GM12878 (cell line): ENCODE data around the gene ANTXR2. TPM values are rescaled to one million over a fixed set of nuclear protein-coding genes. Genes with fewer than 3 reads are reported as not detected.

ENCODE experiments used
- ATAC-seq: fragments of 200-7000 bp; cut with Tn5 transposase; 3 replicates; pipeline ENCODE4 v1.9.1; 2020; ENCODE audit warnings: mild to moderate bottlenecking, moderate library complexity
- BruUV-seq: library from RNA; stranded (reverse); fragments of 400-500 nt; replicated peaks from 2 replicates; lab custom pipeline; 2021; lab: Mats Ljungman, UMichigan
- CTCF ChIA-PET: fragments of 300-600 bp; sonication (Branson Sonifier 250); formaldehyde crosslinking; extraction: SDS; loops from one replicate; lab custom pipeline; 2021; ENCODE audit warnings: inconsistent platforms; lab: Yijun Ruan, JAX
- POLR2A ChIA-PET: fragments of 350-600 bp; formaldehyde crosslinking; extraction: SDS; loops from one replicate; lab custom pipeline; 2021; ENCODE audit warnings: inconsistent platforms; lab: Charles Lee
- RAD21 ChIA-PET: fragments of 300-600 bp; sonication (Branson Sonifier 250); formaldehyde crosslinking; loops from one replicate; lab custom pipeline; 2023; ENCODE audit warnings: antibody characterized with exemption; ENCODE audit not compliant: unreplicated experiment; lab: Charles Lee
- SMC1A ChIA-PET: fragments of 300-600 bp; sonication (Branson Sonifier 250); formaldehyde crosslinking; loops from one replicate; lab custom pipeline; 2023; ENCODE audit not compliant: unreplicated experiment, uncharacterized antibody; lab: Charles Lee
- DNase-seq: peaks from one replicate; pipeline ENCODE4 v3.0.0-alpha.2; 2011; ENCODE audit warnings: low read depth, low spot score
- FAIRE-seq: peaks from 3 replicates; lab custom pipeline; 2011; peaks lifted over from hg19 to GRCh38; lab: Jason Lieb, UNC
- H2AFZ ChIP-seq: 2 replicates; pipeline ENCODE4 v1.6.0; 2011; ENCODE audit warnings: low read depth, low read length, control low read depth; ENCODE audit not compliant: control insufficient read depth
- H3K27ac ChIP-seq: 2 replicates; pipeline ENCODE4 v1.5.1; 2011; ENCODE audit warnings: control low read depth; ENCODE audit not compliant: control insufficient read depth, insufficient read depth
- H3K27me3 ChIP-seq, 2 experiments: replicated peaks in 1 of 2; 2 replicates each; pipeline versions ENCODE4 v1.6.0 to v1.6.1; 2011; ENCODE audit warnings: low read length in 1 of 2; ENCODE audit not compliant: control insufficient read depth in 2 of 2, insufficient read depth in 2 of 2
- H3K36me3 ChIP-seq, 2 experiments: 2 replicates each; pipeline ENCODE4 v1.5.1; 2011; ENCODE audit warnings: low read length in 1 of 2; ENCODE audit not compliant: control insufficient read depth in 2 of 2, insufficient read depth in 2 of 2
- H3K4me1 ChIP-seq: 2 replicates; pipeline ENCODE4 v1.6.1; 2011; ENCODE audit warnings: mild to moderate bottlenecking, low read length, moderate library complexity, mixed read lengths; ENCODE audit not compliant: control insufficient read depth, insufficient read depth
- H3K4me2 ChIP-seq: 2 replicates; pipeline ENCODE4 v1.6.0; 2011; ENCODE audit warnings: control low read depth; ENCODE audit not compliant: control insufficient read depth, insufficient read depth
- H3K4me3 ChIP-seq: fragments of 200-600 bp; sonication (generic); 2 replicates; pipeline ENCODE4 v1.5.1; 2016
- H3K79me2 ChIP-seq: 2 replicates; pipeline ENCODE4 v1.6.0; 2011; ENCODE audit warnings: low read length; ENCODE audit not compliant: control insufficient read depth, insufficient read depth
- H3K9ac ChIP-seq: 2 replicates; pipeline ENCODE4 v1.8.0; 2011; ENCODE audit warnings: low read length, control low read depth, mixed read lengths; ENCODE audit not compliant: control insufficient read depth, insufficient read depth
- H3K9me3 ChIP-seq: replicated peaks from 3 replicates; pipeline ENCODE4 v1.5.1; 2011; ENCODE audit warnings: mild to moderate bottlenecking, low read length; ENCODE audit not compliant: control insufficient read depth, insufficient read depth
- H4K20me1 ChIP-seq: 2 replicates; pipeline ENCODE4 v1.6.0; 2011; ENCODE audit not compliant: control insufficient read depth, insufficient read depth
- ASH2L ChIP-seq: fragments of 300-600, 200-600 bp; sonication (generic); IDR thresholded peaks from 2 replicates; pipeline ENCODE4 v1.6.1; 2017; ENCODE audit warnings: low read depth, mild to moderate bottlenecking, borderline replicate concordance
- CBX5 ChIP-seq: sonication (generic); IDR thresholded peaks from 2 replicates; pipeline ENCODE4 v1.6.1; 2016; ENCODE audit warnings: low read depth, moderate library complexity, mild to moderate bottlenecking, inconsistent platforms
- CUX1 ChIP-seq: IDR thresholded peaks from 2 replicates; pipeline ENCODE4 v1.6.1; 2012; ENCODE audit warnings: improper control_type of control experiment, low read depth, low read length; ENCODE audit not compliant: insufficient replicate concordance
- EED ChIP-seq: sonication (generic); IDR thresholded peaks from 2 replicates; pipeline ENCODE4 v1.6.1; 2016; ENCODE audit warnings: antibody characterized with exemption, low read depth
- ESRRA ChIP-seq: IDR thresholded peaks from 2 replicates; pipeline ENCODE4 v1.6.1; 2012; ENCODE audit warnings: mild to moderate bottlenecking, low read length, improper control_type of control experiment
- EZH2 ChIP-seq: IDR thresholded peaks from 2 replicates; pipeline ENCODE4 v1.6.1; 2012; ENCODE audit warnings: low read depth, mild to moderate bottlenecking, control low read depth, inconsistent platforms, low read length, borderline replicate concordance; ENCODE audit not compliant: control insufficient read depth
- HDAC2 ChIP-seq: fragments of 200-600 bp; sonication (generic); IDR thresholded peaks from 2 replicates; pipeline ENCODE4 v1.6.1; 2017
- HSF1 ChIP-seq: fragments of 150-350 bp; IDR thresholded peaks from 2 replicates; pipeline ENCODE4 v1.6.1; 2014; ENCODE audit warnings: mild to moderate bottlenecking, low read depth, low read length
- NFYB ChIP-seq: IDR thresholded peaks from 2 replicates; pipeline ENCODE4 v1.6.1; 2011; ENCODE audit warnings: low read depth, mild to moderate bottlenecking, low read length, improper control_type of control experiment, moderate library complexity; ENCODE audit not compliant: insufficient read depth
- STAT3 ChIP-seq: IDR thresholded peaks from 2 replicates; pipeline ENCODE4 v1.6.1; 2011; ENCODE audit warnings: low read depth, low read length, improper control_type of control experiment
- TBL1XR1 ChIP-seq: IDR thresholded peaks from 2 replicates; pipeline ENCODE4 v1.6.1; 2012; ENCODE audit warnings: low read depth, low read length, improper control_type of control experiment
- USF1 ChIP-seq: IDR thresholded peaks from 2 replicates; pipeline ENCODE4 v1.6.1; 2011; ENCODE audit warnings: borderline replicate concordance, low read depth, mild to moderate bottlenecking, moderate library complexity, mixed read lengths, low read length; ENCODE audit not compliant: insufficient read depth; ENCODE audit errors: extremely low read length
- WGBS: methylation state at CpG from one replicate; pipeline ENCODE4 v1.1.6; 2016; ENCODE audit warnings: low lambda C conversion rate; ENCODE audit not compliant: insufficient replicate concordance, insufficient coverage; ENCODE audit errors: missing lambda C conversion rate; 5-methylcytosine and 5-hydroxymethylcytosine counted together
- in situ Hi-C: fragments of 300-500 bp; cut with MboI; formaldehyde crosslinking; loops from 9 replicates; pipeline ENCODE4 v1.14.3; 2018; ENCODE audit warnings: mixed read lengths
- intact Hi-C: fragments of 100-400 bp; cut with micrococcal nuclease; formaldehyde crosslinking; loops from one replicate; pipeline ENCODE4 v1.14.2; 2022; ENCODE audit not compliant: unreplicated experiment
- polyA plus RNA-seq, 11 experiments: library from polyadenylated mRNA; depleted of rRNA in 4 of 11; unstranded in 6 of 11; stranded (reverse) in 5 of 11; fragments of >200 nt; fragmentation: Nextera tagmentation in 4 of 11; fragmentation: Illumina TruSeq in 1 of 11; extraction: Ambion mirVana in 4 of 11; extraction: Trizol in 1 of 11; gene quantifications; 1 replicate in 1 of 11; 2 replicates in 10 of 11; pipeline versions ENCODE4 v1.2.1 to v1.2.3, GENCODE V29; 2011 to 2016; ENCODE audit warnings: inconsistent platforms in 2 of 11, missing spikeins in 2 of 11, low read depth in 1 of 11
- total RNA-seq, 4 experiments: library from RNA; depleted of rRNA in 3 of 4; stranded (reverse); fragments of >200 nt in 3 of 4; fragmentation: Illumina TruSeq in 1 of 4; extraction: Trizol in 1 of 4; gene quantifications; 2 replicates each; pipeline versions ENCODE4 v1.2.1 to v1.2.3, GENCODE V29; 2013 to 2021

ANTXR2 gene
- total and polyA plus RNA-seq, 10 of the 15 experiments (the other 5 are each of a cell fraction or from before 2014, with no cell fraction given): 1.4 to 8.9 (median 5.7) TPM

GRCh38 chr4:80077639-80078038 is 4.6 kb upstream of the ANTXR2 start:
- intact Hi-C loops: no loop called here
- Histone ChIP-seq H3K27me3 (no peaks in the 10 kb centered on the region; a peak in 3 of 4 replicates), H3K4me1 (peaks cover 29% of the 10 kb centered on the region; the same call in 1 of the 2 replicates), H3K36me3 (no peaks in the 10 kb centered on the region)
- ChIA-PET RAD21 (no interaction called here), CTCF (interaction anchor here (0.7 kb wide), 1 partner anchor 675 kb away, joined by 3 read pairs; no protein-coding TSS in a partner anchor)
- DNase-seq: no peak
- BruUV-seq: no TSS peak
- no peak for TF ChIP-seq TBL1XR1
- no peak for TF ChIP-seq CUX1
- no peak for TF ChIP-seq EED
- no peak for TF ChIP-seq ASH2L
- TF ChIP-seq HDAC2: no peak
- TF ChIP-seq STAT3: no peak
- TF ChIP-seq EZH2: no peak
- TF ChIP-seq USF1: no peak
- no peak for TF ChIP-seq CBX5
- no peak for TF ChIP-seq ESRRA
- TF ChIP-seq NFYB: no peak
- TF ChIP-seq HSF1: no peak
- TF ChIP-seq, all 136 proteins: peak for 0
- no peak for ATAC-seq
- 70% methylated on average over 5 of the region's 5 CpGs for WGBS
- FAIRE-seq: no peak
- in situ Hi-C loops: no loop called here
- Histone ChIP-seq H3K9me3 (no peaks in the 10 kb centered on the region; the same call in 2 of the 3 replicates), H3K4me3 (no peak overlapping the region), H3K27ac (no peak overlapping the region), H3K79me2 (peaks cover 2% of the 10 kb centered on the region), H2AFZ (no peak overlapping the region), H3K9ac (no peak overlapping the region), H3K4me2 (no peak overlapping the region), H4K20me1 (no peaks in the 10 kb centered on the region)
- POLR2A ChIA-PET: no interaction called here
- SMC1A ChIA-PET: interaction anchor here (1.4 to 2.4 kb wide), 2 partner anchors 13 to 48 kb away, joined by 6 to 7 read pairs; no protein-coding TSS in a partner anchor
